Muscle layer of colon (tissue), 2 donors: ENCODE data around the gene CDKAL1.
"Not testable (repeated sequence)": the region's sequence is repeated elsewhere in the genome, so short reads cannot be mapped to it uniquely, and the experiment has no call there.

Source experiments
- H3K27ac ChIP-seq: one replicate; pipeline ENCODE4 v1.7.0; 2013; ENCODE audit warnings: low read depth, mild to moderate bottlenecking, low read length, moderate library complexity
- H3K27me3 ChIP-seq, 2 donors: one replicate each; pipeline ENCODE4 v1.7.0; 2013; ENCODE audit warnings: low read length in 2 of 2, mild to moderate bottlenecking in 2 of 2; ENCODE audit not compliant: insufficient read depth in 2 of 2, control insufficient read depth in 1 of 2
- H3K36me3 ChIP-seq: one replicate; pipeline ENCODE4 v1.7.0; 2013; ENCODE audit warnings: mild to moderate bottlenecking, low read length; ENCODE audit not compliant: insufficient read depth
- H3K4me1 ChIP-seq: one replicate; pipeline ENCODE4 v1.7.0; 2013; ENCODE audit warnings: mild to moderate bottlenecking, low read length; ENCODE audit not compliant: insufficient read depth
- H3K4me3 ChIP-seq, 2 donors: one replicate each; pipeline ENCODE4 v1.7.0; 2013; ENCODE audit warnings: low read length in 2 of 2, low read depth in 1 of 2, mild to moderate bottlenecking in 1 of 2, moderate library complexity in 1 of 2
- H3K9ac ChIP-seq: one replicate; pipeline ENCODE4 v1.7.0; 2013; ENCODE audit warnings: low read length
- H3K9me3 ChIP-seq: one replicate; pipeline ENCODE4 v1.7.0; 2013; ENCODE audit warnings: mild to moderate bottlenecking, low read length
- donor health status: abdominal sarcoma.
- donor health status: Adenocarcinoma of cecum.

CDKAL1 gene

DNA sequence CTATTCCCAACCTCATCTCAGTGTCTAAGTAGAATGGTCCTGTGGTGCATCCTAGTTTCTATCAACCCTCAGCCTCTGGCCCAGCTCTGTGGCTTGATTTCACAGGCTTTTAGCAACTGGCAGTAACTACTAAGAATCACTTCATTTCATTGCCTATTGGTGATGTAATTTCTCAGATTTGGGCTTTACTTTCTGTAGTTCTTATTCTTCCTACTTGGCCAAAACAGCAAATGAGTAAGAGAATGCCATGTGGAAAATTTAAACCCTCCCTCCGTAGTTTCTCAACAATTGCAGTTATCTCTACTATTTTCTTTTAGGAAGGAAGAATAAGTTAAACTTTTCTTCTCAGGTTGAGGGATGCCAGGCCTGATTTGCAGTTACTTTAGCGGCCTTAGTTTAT lies 387.3 kb downstream of the CDKAL1 start:
- Histone ChIP-seq H3K27me3 (no peaks in the 10 kb centered on the region), H3K9me3 (no peaks in the 10 kb centered on the region), H3K4me3 (no peak overlapping the region), H3K9ac (no peak overlapping the region), H3K27ac (no peak overlapping the region), H3K36me3 (no peaks in the 10 kb centered on the region), H3K4me1 (no peaks in the 10 kb centered on the region)

GRCh38 chr6:20922743-20923142 lies 388.5 kb downstream of the CDKAL1 start:
- H3K4me3 ChIP-seq, result no peak overlapping the region
- H3K27ac ChIP-seq, result no peak overlapping the region
- no peaks in the 10 kb centered on the region for H3K9me3 ChIP-seq
- no peaks in the 10 kb centered on the region for H3K27me3 ChIP-seq
- H3K9ac ChIP-seq, result no peak overlapping the region
- H3K4me1 ChIP-seq, result no peaks in the 10 kb centered on the region
- no peaks in the 10 kb centered on the region for H3K36me3 ChIP-seq

DNA sequence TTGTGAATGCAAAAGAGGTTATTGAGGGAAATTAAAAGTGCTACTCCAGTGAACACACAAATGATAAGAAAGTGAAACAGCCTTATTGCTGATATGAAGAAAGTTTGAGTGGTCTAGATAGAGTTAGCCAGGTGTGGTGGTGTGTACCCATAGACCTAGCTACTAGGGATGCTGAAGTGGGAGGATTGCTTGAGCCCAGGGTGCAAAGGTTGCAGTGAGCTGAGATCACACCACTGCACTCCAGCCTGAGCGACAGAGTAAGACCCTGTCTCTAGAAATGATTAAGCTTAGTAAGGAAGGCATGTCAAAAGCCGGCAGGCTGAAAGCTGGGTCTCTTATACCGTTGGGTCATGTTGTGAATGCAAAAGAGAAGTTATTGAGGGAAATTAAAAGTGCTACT lies 389.8 kb downstream of the CDKAL1 start:
- H3K27ac ChIP-seq, H3K4me3 ChIP-seq, H3K27me3 ChIP-seq, H3K9ac ChIP-seq, H3K36me3 ChIP-seq, H3K4me1 ChIP-seq, H3K9me3 ChIP-seq: not testable (repeated sequence)

- no peaks in the 10 kb centered on the region for H3K36me3 ChIP-seq
- H3K27ac ChIP-seq, result no peak overlapping the region
- H3K27me3 ChIP-seq, result no peaks in the 10 kb centered on the region
- no peaks in the 10 kb centered on the region for H3K4me1 ChIP-seq
- H3K9ac ChIP-seq, result no peak overlapping the region
- H3K4me3 ChIP-seq, result no peak overlapping the region
- H3K9me3 ChIP-seq, result no peaks in the 10 kb centered on the region
Measured at GRCh38 chr6:20924911-20925543, 390.8 kb downstream of the CDKAL1 start.

DNA sequence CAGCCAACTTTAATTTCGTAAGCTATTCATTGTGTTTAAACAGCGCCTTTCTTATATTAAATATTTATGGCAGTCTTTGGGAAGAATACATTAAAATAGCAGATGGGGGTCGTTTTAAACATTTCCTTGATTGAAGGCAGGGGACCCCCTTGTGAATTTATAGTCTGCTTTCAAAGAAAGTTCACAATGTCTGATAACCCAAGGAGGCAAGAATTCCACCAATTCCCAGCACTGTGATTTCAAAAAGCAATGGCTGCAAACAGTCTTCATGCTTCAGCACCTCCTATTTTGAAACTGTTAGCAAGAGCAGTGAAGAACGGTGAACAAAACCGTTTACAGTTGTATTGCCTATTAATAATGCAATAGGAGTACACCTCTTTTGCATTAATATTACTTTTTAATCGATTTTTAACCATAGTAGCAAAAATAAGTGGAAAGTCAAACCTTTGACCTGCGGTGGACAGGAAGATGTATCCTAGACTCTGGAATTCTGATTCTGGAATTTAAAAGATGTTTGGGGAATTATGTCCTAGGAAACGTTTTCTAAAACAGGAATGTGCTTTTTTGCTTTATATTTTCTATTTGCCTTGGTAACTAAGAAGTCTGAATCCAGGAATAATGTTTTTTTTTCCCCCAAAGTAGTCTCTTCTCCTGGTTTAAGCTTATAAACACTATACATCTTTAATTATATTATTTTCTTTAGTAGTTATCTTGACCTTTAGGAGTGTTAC lies 393.0 kb downstream of the CDKAL1 start:
- H3K27me3 ChIP-seq, result no peaks in the 10 kb centered on the region
- H3K4me1 ChIP-seq, result no peaks in the 10 kb centered on the region
- no peak overlapping the region for H3K9ac ChIP-seq
- H3K36me3 ChIP-seq, result no peaks in the 10 kb centered on the region
- H3K4me3 ChIP-seq, result no peak overlapping the region
- no peak overlapping the region for H3K27ac ChIP-seq
- H3K9me3 ChIP-seq, result no peaks in the 10 kb centered on the region

DNA sequence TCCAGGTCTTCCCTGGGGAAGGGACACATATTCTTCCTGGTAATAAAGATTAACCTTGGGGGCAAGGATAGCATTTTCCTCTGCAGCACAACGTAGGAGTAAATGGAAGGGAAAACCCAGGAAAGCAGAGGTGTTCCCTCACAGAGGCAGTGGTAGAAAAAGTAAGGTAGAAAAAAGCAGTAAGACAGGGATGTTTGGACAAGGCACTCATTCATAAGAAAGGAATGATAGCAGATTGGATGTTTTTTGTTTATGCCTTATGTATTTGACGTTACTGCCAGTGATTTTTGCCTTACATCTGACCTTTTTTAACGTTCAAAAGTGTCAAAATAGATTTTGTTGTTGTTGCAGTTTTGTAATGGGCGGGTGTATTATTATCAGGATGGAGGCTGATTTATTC lies 395.0 kb downstream of the CDKAL1 start:
- H3K27ac ChIP-seq, result no peak overlapping the region
- no peaks in the 10 kb centered on the region for H3K9me3 ChIP-seq
- no peaks in the 10 kb centered on the region for H3K27me3 ChIP-seq
- H3K4me1 ChIP-seq, result no peaks in the 10 kb centered on the region
- no peaks in the 10 kb centered on the region for H3K36me3 ChIP-seq
- no peak overlapping the region for H3K9ac ChIP-seq
- no peak overlapping the region for H3K4me3 ChIP-seq

GRCh38 chr6:20931093-20931492 lies 396.8 kb downstream of the CDKAL1 start:
- Histone ChIP-seq H3K27me3 (no peaks in the 10 kb centered on the region), H3K4me1 (no peaks in the 10 kb centered on the region), H3K9ac (no peak overlapping the region), H3K36me3 (no peaks in the 10 kb centered on the region), H3K9me3 (no peaks in the 10 kb centered on the region), H3K27ac (no peak overlapping the region), H3K4me3 (no peak overlapping the region)

- Histone ChIP-seq H3K27me3 (no peaks in the 10 kb centered on the region), H3K36me3 (no peaks in the 10 kb centered on the region), H3K9ac (no peak overlapping the region), H3K4me1 (no peaks in the 10 kb centered on the region), H3K4me3 (no peak overlapping the region), H3K9me3 (no peaks in the 10 kb centered on the region), H3K27ac (no peak overlapping the region)
Measured at GRCh38 chr6:20931772-20932171, 397.5 kb downstream of the CDKAL1 start.

DNA sequence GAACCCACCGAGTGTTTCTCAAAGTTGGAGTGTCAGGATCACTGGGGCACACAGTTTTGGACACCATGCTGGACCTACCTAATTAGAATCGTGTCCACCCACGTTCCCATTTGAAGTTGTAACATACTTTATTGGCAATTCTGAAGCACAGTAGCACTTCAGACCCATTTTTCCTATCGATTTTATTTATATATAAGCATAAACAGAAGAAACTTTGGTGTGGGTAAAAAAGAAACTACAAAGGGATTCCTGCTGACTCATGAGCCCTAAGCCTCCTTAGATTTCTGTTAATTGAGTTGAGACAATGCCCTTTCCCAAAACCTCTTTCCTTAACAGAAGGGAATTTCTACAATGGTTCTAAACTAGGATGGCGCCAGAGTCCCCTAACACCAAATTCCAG lies 398.0 kb downstream of the CDKAL1 start:
- Histone ChIP-seq H3K9me3 (no peaks in the 10 kb centered on the region), H3K9ac (no peak overlapping the region), H3K36me3 (no peaks in the 10 kb centered on the region), H3K27me3 (no peaks in the 10 kb centered on the region), H3K4me3 (no peak overlapping the region), H3K27ac (no peak overlapping the region), H3K4me1 (no peaks in the 10 kb centered on the region)

- H3K4me1 ChIP-seq, result no peaks in the 10 kb centered on the region
- H3K27me3 ChIP-seq, result no peaks in the 10 kb centered on the region
- no peak overlapping the region for H3K4me3 ChIP-seq
- H3K36me3 ChIP-seq, result no peaks in the 10 kb centered on the region
- no peak overlapping the region for H3K27ac ChIP-seq
- H3K9ac ChIP-seq, result no peak overlapping the region
- no peaks in the 10 kb centered on the region for H3K9me3 ChIP-seq
Measured at GRCh38 chr6:20933057-20933788, 399.0 kb downstream of the CDKAL1 start.

DNA sequence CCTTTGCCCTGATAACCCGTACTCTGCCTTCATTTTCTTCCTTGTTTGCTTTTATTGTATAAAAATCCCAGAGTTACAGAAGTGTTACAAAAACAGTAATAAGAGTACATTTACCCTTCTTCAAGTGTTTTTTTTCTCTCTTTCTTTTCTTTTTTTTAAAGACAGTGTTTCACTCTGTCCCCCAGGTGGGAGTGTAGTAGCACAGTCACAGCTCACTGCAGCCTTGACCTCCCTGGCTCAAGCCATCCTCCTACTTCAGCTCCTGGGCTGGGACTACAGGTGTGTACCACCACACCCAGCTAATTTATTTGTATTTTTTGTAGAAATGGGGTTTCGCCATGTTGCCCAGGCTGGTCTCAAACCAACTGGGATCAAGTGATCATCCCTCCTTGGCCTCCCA lies 402.7 kb downstream of the CDKAL1 start:
- H3K4me3 ChIP-seq, result no peak overlapping the region
- no peaks in the 10 kb centered on the region for H3K9me3 ChIP-seq
- no peaks in the 10 kb centered on the region for H3K36me3 ChIP-seq
- no peaks in the 10 kb centered on the region for H3K4me1 ChIP-seq
- H3K9ac ChIP-seq, result no peak overlapping the region
- H3K27ac ChIP-seq, result no peak overlapping the region
- no peaks in the 10 kb centered on the region for H3K27me3 ChIP-seq
